PC-9 (cell line): ENCODE data around the gene DYNC1H1.
A peak's percentile ranks its signal among the peaks of the same experiment; 100 is the strongest.

Experiments
- EZH2 ChIP-seq: fragments of 200-600 bp; sonication (generic); IDR thresholded peaks from 2 replicates; pipeline ENCODE4 v1.8.0; 2017; ENCODE audit warnings: antibody characterized with exemption, low read depth
- TF ChIP-seq, protein P1 (sequence below): fragments of 200-600 bp; sonication (generic); conservative IDR thresholded peaks from 2 replicates; pipeline ENCODE4 v1.6.1; 2017; ENCODE audit warnings: mixed run types, antibody characterized with exemption, mild to moderate bottlenecking, moderate library complexity

DNA sequence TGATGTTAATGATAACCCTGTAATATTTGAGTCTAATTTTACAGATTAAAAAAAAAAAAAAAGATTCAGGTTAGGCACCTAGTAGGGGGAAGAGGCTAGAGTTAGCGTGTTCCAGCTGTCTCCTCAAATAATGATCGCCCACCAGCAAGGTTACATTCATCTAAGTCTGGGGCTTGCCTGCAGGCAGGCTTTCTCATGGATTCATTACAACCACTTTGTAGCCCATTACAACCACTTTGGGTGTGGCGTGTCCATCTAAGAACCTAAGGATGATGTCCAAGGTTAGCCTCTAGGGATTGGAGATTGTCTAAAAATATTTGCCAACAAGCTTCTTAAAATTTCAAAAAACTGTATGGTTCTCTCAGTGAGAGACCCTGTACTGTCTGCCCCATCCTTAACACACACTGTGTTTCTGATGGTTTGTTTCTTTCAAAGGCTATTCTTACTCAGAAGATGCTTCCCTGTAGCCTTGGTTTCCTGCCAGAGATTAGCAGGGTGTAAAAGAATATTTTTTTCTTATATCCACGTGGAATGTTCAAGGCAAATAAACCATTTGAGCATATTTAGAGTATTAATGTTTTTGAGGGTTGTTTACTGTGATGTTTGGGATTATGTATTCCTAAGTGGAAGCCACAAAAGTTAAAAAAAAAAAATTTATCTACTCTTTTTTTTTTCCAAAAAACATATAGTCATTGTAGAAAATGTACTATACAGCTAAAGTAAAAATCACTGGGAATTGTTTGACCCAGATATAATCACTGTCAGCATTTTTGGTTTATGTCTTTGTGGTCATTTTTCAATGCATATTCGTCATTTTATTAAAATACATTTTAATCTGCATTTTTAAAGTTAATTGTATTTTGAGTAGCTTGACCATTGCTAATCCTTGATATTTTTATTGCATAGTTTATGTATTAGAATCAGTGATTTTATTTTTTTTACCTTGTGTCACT is 1.7 kb downstream of the DYNC1H1 start:
- TF ChIP-seq, protein P1, sequence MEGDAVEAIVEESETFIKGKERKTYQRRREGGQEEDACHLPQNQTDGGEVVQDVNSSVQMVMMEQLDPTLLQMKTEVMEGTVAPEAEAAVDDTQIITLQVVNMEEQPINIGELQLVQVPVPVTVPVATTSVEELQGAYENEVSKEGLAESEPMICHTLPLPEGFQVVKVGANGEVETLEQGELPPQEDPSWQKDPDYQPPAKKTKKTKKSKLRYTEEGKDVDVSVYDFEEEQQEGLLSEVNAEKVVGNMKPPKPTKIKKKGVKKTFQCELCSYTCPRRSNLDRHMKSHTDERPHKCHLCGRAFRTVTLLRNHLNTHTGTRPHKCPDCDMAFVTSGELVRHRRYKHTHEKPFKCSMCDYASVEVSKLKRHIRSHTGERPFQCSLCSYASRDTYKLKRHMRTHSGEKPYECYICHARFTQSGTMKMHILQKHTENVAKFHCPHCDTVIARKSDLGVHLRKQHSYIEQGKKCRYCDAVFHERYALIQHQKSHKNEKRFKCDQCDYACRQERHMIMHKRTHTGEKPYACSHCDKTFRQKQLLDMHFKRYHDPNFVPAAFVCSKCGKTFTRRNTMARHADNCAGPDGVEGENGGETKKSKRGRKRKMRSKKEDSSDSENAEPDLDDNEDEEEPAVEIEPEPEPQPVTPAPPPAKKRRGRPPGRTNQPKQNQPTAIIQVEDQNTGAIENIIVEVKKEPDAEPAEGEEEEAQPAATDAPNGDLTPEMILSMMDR: peak; percentile 14; the same call in 1 of the 2 replicates
- TF ChIP-seq EZH2: no peak
